Ramos (cell line): ENCODE results near the gene CALN1.
"Not testable (repeated sequence)": the region's sequence is repeated elsewhere in the genome, so short reads cannot be mapped to it uniquely, and the experiment has no call there.

Experiments used
- in situ Hi-C: fragments of 300-500 bp; cut with MboI; formaldehyde crosslinking; loops from one replicate; pipeline ENCODE4 v1.14.3; 2022; ENCODE audit warnings: low sequenced_read_pairs; ENCODE audit not compliant: unreplicated experiment

CALN1 gene

DNA sequence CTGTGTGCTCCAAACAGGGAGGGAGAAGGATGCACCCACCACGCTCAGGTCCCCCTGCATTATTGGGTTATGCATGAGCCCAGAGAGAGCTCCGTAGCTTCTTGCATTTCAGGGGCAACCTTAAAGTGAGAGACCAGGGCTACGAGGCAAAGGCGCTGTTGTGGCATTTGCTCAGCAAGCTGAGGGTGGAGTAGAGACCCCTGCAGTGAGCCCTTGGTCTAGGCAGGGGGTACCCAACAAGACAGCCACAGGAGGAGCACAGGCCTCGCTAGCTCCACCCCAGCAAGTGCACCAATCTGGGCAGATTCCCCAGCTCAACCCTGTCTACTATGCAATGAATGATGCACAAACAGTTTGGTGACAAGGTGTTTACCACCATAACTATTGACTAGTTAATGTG is 198.4 kb downstream of the CALN1 start:
- in situ Hi-C loops: no loop called here

DNA sequence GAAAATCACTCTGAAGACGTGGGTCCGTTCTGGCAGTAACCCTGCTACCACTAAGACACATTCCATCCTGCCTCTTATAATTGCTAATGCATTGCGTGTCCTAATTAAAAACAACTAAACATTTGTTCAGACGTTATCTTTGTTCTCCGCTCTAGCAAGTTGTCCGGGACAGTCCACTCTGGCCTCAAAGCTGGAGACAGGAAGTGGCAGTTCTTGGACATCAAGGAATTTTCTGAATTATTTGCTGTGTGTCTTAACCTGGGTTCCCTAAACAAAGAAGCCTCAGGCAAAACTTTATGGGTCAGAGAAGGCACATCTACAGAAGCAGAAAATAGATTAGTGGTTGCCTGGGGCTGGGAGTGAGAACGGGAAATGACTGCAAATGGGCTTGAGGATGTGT is 199.1 kb downstream of the CALN1 start:
- in situ Hi-C loops: no loop called here

DNA sequence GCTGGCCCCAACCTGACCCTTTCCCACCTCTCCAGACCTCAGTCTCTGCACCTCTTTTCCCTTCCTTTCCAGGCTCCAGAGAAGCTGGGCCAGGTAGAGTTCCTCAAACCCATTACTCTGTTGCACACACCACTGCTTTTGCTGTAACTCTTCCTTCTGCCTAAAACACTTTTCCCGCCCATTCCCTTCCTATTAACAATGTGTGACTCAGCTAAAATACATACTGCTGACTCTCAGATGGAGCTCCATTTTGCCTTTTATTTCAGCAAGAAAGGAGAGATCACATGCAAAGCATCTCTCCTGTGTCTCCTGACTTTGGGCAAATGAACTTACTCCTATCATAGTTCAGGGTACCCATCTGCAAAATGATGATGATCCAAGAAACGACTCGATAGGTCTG is 201.0 kb downstream of the CALN1 start:
- in situ Hi-C loops: no loop called here

DNA sequence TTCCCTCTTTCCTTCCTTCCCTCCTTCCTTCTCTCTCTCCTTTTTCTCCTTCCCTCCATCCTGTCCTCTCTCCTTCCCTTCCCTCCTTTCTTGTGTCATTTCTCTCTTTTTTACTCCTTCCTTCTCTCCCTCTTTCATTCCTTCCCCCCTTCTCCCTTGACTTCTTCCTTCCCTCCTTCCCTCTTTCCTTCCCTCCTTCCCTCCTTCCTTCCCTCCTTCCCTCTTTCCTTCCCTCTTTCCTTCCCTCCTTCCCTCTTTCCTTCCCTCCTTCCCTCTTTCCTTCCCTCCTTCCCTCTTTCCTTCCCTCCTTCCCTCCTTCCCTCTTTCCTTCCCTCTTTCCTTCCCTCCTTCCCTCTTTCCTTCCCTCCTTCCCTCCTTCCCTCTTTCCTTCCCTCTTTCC is 203.1 kb downstream of the CALN1 start:
- in situ Hi-C loops: not testable (repeated sequence)

DNA sequence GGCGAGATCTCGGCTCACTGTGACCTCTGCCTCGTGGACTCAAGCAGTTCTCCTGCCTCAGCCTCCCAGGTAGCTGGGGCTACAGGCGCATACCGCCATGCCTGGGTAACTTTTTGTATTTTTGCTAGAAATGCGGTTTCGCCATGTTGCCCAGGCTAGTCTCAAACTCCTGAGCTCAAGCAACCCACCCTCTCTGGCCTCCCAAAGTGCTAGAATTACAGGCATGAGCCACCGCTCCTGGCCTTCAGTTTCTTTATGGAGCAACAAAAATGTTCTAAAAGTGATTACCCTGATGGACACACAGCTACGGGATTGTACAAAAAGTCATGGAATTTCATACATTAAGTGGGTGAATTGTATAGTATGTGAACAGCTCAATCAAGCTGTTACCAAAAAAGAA is 216.0 kb downstream of the CALN1 start:
- in situ Hi-C loops: no loop called here

DNA sequence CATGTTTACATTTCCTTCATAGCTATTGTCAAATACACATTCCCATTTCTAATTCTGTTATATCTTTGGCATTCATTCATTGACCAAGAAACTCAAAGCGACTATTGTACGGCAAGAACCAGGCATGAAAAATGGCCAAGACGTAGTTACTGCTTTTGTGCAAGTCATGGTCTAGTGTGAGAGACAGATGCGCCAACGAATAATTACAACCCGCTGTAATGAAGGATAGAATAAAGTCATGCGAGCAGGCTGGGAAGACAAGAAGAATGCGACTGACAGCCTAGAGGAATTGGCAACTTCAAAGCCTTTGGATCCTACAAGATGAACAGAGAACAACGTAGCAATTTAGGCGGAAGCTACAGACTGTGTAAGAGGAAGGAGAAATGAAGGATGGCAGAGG is 221.2 kb downstream of the CALN1 start:
- in situ Hi-C loops: no loop called here

DNA sequence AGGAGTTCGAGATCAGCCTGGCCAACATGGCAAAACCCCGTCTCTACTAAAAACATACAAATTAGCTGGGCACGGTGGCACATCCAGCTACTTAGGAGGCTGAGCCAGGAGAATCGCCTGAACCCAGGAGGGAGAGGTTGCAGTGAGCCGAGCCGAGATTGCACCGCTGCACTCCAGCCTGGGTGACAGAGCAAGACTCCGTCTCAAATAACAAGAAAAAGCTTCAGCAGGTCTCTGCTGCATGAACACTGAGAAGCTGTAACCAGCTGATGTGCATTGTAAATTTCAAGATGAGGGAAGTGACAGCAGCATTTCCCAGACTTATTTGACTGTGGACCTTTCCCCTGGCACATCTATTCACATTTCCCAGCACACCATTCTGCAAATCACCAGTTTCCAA is 222.0 kb downstream of the CALN1 start:
- in situ Hi-C loops: no loop called here

DNA sequence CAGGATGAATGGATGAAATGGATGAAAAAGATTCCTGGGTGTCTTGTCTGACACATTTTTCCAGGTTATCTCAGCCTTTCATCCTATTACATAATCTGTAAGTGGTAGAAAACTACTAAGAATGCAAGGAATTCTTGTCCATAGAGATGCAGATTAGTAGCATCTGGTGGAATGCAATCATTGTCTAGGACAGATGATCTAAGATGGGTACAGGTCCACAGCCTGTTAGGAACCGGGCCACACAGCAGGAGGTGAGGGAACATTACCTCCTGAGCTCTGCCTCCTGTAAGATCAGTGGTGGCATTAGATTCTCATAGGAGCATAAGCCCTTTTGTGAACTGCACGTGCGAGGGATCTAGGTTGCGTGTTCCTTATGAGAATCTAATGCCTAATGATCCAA is 225.0 kb downstream of the CALN1 start:
- in situ Hi-C loops: no loop called here

DNA sequence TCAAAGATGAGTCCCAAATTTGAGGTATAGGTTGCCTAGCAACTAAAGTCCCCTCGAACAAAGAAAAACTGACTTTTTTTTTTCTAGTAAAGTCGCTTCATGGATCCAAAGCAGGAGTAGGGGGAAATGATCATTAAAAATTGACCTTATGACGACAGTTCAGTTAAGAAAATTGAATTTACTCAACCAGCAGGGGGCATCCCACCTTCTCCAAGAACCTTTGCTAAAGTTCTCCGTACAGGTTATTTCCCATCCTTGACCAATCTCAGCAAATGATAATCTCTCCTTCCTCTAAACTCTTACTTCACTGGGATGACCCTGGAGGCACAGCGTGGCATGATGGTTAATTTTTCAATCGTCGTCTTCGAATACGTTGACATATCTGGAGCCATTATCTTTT is 228.3 kb downstream of the CALN1 start:
- in situ Hi-C loops: no loop called here

DNA sequence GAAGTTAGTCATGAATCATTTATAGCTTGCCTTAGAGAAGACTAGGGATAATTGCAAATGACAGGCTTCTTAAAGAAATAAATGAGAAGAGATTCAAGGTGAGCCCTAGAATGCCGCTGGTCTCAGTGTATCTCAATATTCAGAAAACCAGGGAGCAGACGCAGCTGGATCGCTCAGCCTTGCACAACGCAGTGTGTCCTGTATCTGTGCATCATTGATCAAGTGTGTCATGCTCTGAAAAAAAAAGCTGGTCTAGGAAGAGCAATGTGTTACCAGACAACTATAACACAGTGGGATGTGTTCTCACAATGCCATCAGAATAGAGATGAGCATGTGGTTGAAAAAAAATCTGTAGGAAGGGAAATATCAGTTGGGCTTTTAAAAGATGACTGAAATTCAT is 230.1 kb downstream of the CALN1 start:
- in situ Hi-C loops: no loop called here

DNA sequence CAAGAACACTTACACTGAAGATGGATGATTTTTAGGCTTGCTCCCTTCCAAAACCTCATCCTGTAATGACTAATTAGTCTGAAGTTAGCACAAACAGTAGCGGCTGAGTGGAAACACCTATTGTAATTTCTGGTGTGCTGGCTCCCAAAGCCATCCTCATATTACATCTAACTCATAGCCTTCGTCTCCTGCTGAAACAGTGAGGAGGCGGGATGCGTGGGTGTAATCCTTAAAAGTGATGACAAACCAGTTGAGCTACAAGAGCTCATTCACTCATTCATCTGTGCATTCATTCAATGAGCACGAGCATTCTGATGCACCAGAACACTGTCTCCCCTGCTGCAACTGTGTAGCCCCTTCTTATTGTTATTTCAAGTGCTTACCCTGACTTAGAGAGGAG is 235.3 kb downstream of the CALN1 start:
- in situ Hi-C loops: no loop called here

DNA sequence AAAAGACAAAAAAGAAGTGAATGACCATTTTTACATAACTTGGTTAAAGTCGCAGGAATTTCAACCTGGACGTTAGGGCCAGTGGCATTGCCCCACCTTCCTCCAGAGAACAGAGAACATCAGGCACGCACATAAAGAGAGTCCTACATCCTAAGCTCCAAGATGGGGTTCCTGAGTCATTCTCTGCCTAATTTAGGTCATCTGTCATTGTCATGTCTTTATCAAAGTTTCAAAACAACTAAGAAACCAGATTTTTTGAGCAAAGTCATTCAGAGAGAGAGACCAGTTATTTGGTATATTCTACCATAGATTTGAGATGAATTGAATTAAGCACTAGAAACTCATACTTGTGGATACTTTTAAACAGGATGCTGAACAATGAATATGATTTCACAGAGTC is 241.7 kb downstream of the CALN1 start:
- in situ Hi-C loops: no loop called here

DNA sequence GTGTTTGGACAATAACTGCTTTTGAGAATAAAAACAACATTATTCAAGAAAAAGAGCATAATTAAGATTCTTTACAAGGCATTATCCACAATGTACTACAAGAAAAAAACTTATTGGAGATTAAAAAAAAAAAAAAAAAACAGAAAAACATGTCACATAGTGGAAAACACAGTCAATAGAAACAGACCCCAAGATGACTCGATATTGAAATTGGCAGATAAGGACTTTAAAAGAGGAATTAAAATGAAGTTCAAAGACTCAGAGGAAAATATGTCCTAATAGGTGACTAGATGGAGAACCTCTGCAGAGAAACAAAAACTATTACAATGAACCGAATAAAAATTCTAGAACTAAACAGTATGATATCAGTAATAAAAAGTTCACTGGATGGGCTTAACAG is 248.9 kb downstream of the CALN1 start:
- in situ Hi-C loops: no loop called here

DNA sequence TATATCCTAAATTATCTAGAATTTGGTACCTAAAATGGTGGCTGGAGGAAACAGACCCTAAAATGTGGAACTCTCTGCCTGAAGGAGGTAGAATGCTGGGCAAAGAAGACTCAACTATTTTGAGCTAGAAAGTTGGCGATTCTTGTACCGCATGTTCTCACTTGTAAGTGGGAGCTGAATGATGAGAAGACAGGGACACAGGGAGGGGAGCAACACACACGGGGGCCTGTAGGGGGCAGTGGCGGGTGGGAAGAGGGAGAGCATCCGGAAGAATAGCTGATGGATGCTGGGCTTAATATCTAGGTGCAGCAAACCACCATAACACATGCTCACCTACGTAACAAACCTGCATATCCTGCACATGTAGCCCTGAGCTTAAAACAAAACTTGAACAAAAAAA is 250.6 kb downstream of the CALN1 start:
- in situ Hi-C loops: no loop called here

DNA sequence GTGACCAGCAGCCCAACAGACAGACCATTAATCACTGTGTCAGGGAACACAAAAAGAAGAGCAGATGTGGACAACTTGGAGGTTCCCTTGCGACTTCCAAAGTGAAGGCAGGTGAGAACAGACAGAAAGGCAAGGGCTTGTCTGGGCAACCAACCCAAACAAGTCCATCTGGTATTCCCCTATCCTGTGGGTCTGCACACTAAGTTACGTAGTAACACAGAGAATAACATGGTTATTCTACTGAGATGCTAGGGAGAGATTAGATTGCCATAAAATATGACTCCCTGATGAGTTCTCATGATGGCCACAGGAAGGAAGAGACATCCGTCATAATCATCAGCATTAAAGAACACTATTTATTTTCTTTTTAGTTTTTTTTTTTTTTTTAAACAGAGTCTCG is 252.2 kb downstream of the CALN1 start:
- in situ Hi-C loops: no loop called here

DNA sequence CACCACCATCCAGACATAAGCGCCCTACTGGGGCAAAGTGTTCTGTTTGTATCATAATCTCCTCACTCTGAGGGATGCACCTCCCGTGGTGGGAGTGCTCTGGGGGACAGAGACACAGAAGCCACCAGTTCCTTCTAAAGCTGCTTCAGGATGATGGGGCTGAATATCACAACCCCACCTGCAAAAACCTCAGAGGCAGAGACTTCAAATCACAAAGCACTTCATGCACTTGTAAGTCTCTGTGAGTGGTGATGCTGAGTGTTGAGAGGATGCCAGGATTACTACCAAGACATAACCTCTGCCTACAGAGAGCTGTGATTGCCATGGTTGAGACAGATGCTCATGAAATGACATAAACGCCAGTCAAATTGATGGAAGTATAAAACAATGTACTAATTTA is 255.5 kb downstream of the CALN1 start:
- in situ Hi-C loops: no loop called here

DNA sequence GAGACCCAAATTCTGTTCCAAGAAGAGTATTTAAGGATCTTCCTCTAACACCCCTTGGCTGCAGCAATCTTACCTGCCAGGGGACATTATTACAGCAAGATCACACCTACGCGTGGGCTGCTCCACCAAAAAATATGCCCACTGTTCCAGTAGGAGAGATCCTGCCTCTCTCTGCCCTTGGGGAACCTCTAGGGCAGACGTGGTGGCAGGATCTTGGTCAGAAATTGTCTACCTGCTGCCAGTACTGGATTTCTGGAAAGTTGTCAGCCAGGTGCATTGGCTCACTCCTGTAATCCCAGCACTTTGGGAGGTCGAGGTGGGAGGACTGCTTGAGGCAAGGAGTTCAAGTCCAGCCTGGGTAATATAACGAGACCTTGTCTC is 259.0 kb downstream of the CALN1 start:
- in situ Hi-C loops: no loop called here

DNA sequence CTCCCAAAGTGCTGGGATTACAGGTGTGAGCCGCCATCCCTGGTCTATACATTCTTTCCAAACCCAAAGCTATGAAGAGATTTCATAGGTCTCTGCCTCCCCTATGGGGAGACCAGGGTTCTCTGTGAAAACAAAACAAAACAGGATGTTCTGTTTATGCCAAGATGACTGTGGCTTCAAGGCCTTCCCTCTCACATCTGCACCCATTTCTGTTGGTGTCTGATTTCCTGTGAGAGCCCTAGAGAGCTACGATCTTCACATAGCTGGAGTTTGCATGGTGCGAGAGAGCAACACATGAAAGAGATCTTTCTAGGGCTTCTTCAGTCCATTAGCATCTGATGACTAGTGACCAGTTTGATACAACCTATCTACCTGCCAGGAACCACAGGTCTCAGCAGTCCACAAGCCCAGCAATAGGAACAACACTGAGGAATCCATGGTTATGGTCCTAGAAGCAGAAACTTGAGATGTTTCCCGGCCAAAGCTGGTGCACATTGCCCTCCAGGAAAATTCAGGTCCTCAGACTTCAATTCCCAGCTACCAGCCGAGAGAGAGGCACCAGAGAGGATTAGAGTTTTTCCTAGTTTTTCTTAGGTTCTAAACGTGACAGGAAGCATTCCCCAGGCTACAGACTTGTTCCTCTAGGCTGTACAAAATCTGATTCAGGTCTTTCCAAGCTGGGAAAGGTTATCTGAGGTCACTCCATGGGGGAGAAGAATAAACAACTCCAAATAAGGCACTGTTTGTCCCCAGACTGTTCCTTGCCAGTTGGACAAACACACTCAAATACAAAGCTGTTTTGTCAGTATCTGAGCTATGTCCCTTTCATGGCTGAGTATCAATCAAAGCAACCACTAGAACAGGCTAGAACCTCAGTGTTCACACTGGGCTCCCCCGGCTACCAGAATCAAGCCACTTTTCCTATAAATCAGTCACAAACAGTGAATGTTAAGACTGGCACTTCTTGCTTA is 259.7 kb downstream of the CALN1 start:
- in situ Hi-C loops: no loop called here

DNA sequence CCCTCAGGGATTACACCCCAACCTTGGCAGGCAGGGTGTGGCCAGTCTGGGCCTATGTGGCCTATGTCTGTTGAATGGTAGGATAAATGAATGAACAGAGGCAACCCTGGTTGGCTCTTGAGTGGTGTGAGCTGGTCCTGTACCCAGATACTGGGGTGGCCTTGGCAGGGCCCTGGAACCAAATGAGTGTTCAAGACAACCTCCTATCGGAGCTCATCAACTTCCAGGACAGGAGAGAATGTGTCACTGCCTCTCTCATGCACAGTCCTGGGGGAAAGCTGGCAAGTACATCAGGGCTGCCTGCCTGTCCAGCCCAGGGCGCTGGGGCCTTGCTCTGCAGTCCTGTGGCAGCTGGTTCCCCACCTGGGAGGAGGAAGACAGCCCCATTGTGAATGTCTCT is 271.6 kb downstream of the CALN1 start:
- in situ Hi-C loops: no loop called here

DNA sequence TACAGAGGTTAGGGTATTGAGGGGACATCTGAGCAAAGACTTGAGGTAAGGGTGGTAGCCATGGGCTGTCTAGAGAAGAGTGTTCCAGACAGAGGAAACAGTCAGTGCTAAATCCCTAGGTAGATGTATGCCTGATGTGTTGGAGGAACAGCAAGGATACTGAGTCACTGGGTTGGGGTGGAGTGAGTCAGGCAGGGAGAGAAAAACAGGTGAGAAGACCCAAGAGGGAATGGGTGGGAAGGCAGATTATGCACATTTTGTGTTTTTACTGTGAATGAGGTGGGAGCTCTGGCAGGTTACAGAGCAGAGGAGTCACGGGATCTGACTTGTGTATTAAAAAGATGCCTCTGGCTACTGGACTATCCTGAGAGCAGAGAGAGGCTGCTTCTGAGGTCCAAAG is 285.0 kb downstream of the CALN1 start:
- in situ Hi-C loops: no loop called here

DNA sequence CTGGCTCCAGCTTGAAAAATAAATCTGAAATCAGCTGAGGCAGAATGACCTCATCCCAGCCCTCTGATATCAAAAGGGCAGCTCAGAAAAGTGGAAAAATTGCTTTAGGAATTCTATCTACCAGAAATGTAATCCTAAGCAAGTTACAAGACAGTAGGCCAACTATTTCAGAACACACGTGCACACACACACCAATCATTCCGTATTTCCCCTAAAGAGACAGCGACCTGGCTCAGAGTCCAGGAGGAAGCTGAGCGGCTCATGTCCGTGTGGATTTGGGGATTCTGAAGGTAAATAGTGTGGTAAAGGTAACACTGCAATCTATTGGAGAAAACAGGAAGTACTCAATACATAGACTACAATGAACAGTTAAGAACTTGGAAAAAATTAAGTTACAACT is 288.2 kb downstream of the CALN1 start:
- in situ Hi-C loops: no loop called here

DNA sequence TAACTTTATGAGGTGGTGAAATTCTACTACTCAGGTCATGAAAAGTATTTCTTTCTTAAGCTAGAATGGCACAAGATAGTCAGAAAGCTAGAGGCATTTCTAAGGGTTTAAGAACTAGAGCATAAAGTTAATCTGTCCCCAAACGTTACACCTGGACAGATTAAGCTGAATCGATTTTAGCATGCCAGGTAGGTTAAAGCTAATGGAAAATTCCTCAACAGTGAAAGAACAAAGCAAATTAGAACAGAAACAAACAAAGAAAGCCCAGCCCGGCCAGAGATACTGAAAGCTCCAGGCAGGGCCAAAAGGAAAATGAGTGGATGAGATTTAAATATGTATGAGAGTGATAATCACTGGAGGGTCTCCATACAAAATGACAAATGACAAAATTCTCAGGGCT is 293.8 kb downstream of the CALN1 start:
- in situ Hi-C loops: no loop called here
